Measurements from ENCODE around the gene SELENOF. TPM values are rescaled to one million over a fixed set of nuclear protein-coding genes. Genes with fewer than 3 reads are reported as not detected.

The SELENOF gene
- total and polyA plus RNA-seq, 2 of the 13 experiments (the other 11 are each of a cell fraction or from before 2014, with no cell fraction given) = 133 to 163 TPM

GRCh38 chr1:86913896-86914600, at the start of gene SELENOF (continued):
- TF ChIP-seq NRL (CRISPR knock-in tag; IDR thresholded peaks at IDR 0.05; ENCODE audit: borderline replicate concordance) (no peak), ZNF124 (CRISPR knock-in tag; IDR thresholded peaks at IDR 0.05) (no peak), ZNF713 (CRISPR knock-in tag; IDR thresholded peaks at IDR 0.05) (no peak), STAT5B (CRISPR knock-in tag; IDR thresholded peaks at IDR 0.05) (no peak), NBN (conservative IDR thresholded peaks at IDR 0.05) (no peak), IKZF1 (IDR thresholded peaks at IDR 0.05) (no peak), ZNF501 (CRISPR knock-in tag; IDR thresholded peaks at IDR 0.05) (peak; percentile 63; the same call in 1 of the 2 replicates), KAT8 (CRISPR knock-in tag; IDR thresholded peaks at IDR 0.05) (peak; percentile 67; the same call in 1 of the 2 replicates), MYNN (CRISPR knock-in tag; IDR thresholded peaks at IDR 0.05; ENCODE audit: low read depth) (no peak), YEATS2 (CRISPR knock-in tag; IDR thresholded peaks at IDR 0.05; ENCODE audit: borderline replicate concordance) (peak; percentile 37; the same call in 1 of the 2 replicates), MTERF4 (CRISPR knock-in tag; IDR thresholded peaks at IDR 0.05) (peak; percentile 48; the same call in 1 of the 2 replicates), ZBTB14 (CRISPR knock-in tag; IDR thresholded peaks at IDR 0.05) (no peak), TAF1 (CRISPR knock-in tag; IDR thresholded peaks at IDR 0.05) (peak; percentile 79), IRX3 (CRISPR knock-in tag; IDR thresholded peaks at IDR 0.05; ENCODE audit: borderline replicate concordance, low read depth) (no peak), CBFB (CRISPR knock-in tag; IDR thresholded peaks at IDR 0.05) (no peak), MYC (CRISPR knock-in tag; IDR thresholded peaks at IDR 0.05; ENCODE audit: borderline replicate concordance) (0 out of 2 replicates have a peak, but pooled peaks have one; percentile 15), KLF11 (CRISPR knock-in tag; IDR thresholded peaks at IDR 0.05) (no peak), NCOR1 (IDR thresholded peaks at IDR 0.05; ENCODE audit: borderline replicate concordance, low read length) (no peak; the same call in 1 of the 2 replicates), GFI1 (CRISPR knock-in tag; IDR thresholded peaks at IDR 0.05; ENCODE audit: borderline replicate concordance) (no peak), ISL2 (CRISPR knock-in tag; IDR thresholded peaks at IDR 0.05) (no peak), ZNF572 (CRISPR knock-in tag; IDR thresholded peaks at IDR 0.05) (no peak), HOXA5 (CRISPR knock-in tag; IDR thresholded peaks at IDR 0.05) (peak; percentile 64; the same call in 1 of the 2 replicates), ZNF609 (CRISPR knock-in tag; IDR thresholded peaks at IDR 0.05; ENCODE audit: borderline replicate concordance) (no peak), TEF (CRISPR knock-in tag; IDR thresholded peaks at IDR 0.05) (no peak)
